GM19463 (cell line): ENCODE data around the gene DLG2.
"Not testable (repeated sequence)": the region's sequence is repeated elsewhere in the genome, so short reads cannot be mapped to it uniquely, and the experiment has no call there.

Source experiments
- ATAC-seq: cut with Tn5 transposase; IDR thresholded peaks from one replicate; pipeline ENCODE4 v1.9.1; 2021; ENCODE audit warnings: mild to moderate bottlenecking, moderate library complexity; ENCODE audit not compliant: unreplicated experiment

Gene DLG2

DNA sequence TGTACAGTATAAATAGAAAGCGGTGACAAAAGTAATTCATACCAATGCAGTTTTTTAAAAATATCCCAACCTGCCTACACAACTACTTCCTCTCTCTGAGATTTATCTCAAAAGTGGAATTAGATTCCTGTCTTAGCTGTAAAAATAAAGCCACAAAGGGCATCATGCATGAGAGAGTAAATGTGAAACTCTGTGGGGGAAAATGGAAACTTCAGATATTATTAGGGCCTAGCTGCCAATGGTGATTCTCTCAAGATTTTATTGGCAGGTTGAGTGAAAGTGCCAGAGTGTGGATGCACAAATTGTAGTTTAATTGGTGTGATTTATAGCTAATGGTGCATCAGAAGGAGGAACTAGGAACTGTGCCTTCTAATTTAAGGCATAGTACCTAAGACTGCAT lies 1984.0 kb downstream of the DLG2 start:
- no peak for ATAC-seq

DNA sequence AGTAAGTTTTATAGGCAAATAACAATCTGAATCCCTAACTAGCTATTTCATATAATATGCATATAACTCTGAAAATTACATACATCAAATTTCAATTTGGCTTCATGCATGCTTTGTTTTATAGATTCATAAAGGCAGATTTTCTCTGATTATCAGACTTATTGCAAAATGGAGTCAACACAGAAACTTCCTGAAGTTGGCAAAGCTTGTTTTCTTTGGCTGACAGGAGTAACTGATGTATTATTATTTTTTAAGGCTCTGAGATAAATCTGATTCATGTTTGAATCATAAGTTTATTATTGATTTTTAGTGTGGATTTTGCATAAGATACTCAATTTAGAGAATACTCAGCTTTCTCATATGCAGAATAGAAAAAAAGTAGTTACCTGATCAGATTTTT lies 1984.6 kb downstream of the DLG2 start:
- ATAC-seq, result no peak

DNA sequence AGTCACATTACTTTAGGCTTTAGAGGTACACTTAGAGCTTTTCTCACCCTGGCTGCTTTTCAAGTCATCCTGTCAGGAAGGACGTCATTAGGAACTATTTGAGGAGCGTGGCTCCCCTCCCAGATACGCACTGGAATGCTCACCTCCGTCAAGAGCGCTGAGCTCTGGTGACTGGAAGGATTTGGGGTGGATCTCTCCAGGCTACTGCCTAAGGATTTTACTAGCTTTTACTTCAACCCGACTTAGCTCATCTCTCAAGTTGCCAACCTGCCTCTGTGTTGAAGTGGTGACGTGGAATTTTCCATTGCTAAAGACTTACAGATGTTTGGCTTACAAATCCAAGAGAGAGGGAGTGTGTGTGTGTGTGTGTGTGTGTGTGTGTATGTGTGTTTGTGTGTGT lies 1985.6 kb downstream of the DLG2 start:
- no peak for ATAC-seq

DNA sequence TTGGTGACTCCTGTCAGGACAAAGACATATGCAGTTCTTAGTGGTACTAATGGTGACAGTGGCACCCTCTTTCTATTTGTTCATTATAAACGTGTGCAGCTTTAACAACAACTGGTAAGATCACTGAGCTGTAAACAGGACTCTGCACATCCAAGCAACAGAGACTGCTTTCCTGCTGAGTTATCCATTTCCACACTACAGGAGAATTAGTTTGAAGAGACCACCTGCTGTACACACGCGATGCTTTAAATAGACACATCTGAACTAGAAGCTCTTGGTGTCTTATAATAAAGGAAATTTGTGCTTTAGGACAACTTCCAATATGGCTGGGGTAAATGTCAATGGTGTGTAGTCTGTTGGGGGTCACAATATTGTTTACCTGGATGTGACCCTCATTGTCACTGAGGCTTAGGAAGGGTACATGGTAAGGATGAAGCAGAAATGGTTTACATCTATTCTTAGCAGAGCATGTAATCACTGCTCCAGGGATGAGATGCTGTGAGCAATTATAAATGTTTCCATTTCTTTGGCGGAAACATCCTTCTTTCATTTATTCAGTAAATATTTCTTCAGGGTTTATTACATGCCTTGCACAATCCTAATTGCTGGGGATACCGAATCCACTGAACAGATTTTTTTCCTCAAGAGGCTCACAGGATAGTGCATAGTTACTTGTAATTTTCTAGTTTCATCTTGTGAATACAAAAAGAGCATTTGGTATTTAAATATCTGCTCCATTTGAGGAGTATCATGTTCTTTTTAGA lies 1987.0 kb downstream of the DLG2 start:
- ATAC-seq, result no peak

DNA sequence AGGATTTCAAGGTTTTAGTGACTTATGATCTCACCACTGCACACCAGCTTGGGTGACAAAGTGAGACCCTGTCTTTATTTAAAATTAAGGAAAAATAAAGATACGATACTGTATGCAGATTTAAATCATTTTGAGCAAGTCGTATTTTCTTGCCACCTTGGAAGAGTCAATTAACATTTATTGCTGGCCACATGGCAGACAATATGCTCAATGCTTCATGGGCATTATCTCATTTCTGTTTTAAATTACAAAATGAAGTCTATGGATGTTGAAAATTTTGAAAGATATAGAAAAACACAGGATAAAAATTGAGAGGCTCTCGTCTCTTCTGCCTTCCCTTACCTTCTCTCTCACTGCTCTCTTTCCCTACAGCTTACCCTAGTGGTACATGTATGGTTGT lies 1992.0 kb downstream of the DLG2 start:
- ATAC-seq, result no peak

DNA sequence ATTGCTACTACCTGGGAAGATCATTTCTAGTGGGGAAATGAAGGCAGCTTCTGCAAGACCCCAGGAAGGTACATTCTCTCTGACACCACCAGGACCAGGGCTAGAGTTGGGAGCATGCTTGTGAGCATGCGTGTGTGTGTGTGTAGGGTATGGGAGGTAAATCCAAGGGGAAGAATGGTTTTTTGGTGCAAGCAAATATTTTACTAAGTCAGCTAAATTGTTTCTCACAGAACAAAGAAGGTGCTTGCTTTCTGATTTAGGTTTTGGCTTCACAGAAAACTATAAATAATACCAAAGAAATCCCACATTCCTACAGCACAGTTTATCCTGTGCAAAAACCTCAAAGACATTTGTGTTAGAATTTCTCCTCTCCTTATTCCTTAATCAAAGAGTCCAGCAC lies 1996.9 kb downstream of the DLG2 start:
- no peak for ATAC-seq

DNA sequence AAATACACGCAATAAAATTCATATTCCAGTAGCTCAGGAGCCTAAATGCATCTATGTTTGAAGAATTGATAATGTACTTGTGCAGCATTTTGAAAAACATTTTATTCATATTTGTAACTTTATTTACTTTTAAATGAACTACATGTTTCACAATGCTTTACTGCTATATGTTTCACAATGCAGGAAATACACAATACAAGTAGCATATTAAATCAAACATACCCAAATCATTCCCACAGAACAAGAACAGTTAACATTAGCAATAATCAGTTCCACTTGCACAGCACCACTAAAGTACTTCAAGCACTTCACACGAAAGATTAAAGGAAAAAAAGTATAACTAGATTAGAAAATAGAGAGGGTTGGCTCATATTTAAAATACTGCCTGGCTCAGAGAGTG lies 1997.4 kb downstream of the DLG2 start:
- no peak for ATAC-seq

DNA sequence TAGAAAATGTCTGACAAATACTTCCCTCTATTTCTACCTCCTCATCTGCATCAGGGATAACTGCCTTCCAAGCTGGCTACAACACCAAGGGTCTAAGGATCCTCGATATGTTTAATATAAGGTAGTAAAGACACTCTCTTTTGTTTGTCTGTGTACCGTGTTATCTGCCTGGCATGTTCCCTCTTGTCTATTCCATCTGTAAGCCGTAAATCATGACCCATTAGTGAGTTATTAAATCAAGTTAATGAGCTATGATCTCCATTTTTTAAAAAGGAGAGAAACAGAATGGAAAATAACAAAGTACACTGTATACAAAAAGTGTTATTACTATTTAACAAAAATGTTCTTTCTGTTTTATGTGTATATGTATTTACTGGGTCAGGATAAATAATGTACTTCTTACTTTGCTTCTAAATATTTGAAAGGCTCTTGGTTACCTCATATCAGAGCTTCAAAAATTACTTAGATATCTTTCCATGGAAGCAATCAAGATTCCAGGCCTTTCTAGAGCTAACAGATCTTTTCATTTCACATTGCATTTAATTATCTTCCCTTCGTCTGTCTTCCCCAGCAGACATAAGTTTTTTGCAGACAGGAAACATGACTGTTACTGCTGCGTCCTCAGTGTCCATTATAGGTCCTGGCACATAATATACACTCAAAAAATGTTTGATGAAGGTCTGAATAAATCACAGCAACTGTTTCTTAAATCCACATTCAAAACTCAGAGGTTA lies 1998.4 kb downstream of the DLG2 start:
- ATAC-seq, result no peak

DNA sequence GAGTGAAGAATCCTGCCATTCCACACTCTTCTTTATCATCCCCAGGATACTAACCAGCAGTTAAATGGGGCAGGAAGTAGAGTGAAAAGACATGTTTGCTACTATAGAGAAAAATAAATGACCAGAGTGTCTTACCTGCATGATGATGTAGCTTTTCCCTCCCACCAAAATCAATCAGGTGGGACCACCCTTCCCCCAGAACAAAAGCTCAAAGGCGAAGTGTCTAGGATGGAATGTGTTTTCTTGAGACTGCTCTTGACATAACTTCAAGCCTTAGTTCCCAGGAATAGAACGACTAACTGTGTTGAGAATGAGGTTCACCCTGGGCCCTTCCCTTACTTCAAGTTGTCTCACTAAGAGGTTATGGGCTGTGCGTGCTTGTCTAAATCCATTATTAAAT lies 2001.8 kb downstream of the DLG2 start:
- ATAC-seq, result no peak

DNA sequence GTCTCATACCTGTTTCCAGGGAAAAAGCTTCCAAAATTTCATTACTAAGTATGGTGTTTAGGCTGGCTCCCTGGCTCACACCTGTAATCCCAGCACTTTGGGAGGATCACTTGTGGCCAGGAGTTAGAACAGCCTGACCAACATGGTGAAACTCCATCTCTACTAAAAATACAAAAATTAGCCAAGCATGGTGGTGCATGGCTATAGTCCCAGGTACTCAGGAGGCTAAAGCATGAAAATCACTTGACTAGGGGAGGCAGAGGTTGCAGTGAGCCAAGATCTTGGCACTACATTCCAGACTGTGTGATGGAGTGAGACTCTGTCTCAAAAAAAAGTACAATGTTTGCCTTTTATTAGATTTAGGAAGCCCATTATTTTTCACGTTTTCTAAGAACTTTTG lies 2009.5 kb downstream of the DLG2 start:
- no peak for ATAC-seq

DNA sequence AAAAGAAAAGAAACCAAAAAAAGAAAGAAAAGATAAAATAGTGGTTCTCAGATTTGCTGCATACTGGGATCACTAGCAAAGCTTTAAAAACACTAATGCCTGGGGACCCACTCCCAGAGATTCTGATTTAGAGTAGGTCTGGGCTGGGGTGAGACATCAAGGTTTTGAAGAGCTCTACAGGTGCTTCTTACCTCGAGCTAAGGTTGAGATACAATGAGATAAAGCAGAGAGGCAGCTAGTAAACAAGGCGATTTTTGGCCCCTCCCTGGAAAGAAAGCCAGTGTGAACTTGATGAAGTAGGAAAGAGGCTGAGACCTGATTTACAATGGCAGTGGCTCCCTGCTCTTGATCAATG lies 2013.4 kb downstream of the DLG2 start:
- ATAC-seq, result no peak

DNA sequence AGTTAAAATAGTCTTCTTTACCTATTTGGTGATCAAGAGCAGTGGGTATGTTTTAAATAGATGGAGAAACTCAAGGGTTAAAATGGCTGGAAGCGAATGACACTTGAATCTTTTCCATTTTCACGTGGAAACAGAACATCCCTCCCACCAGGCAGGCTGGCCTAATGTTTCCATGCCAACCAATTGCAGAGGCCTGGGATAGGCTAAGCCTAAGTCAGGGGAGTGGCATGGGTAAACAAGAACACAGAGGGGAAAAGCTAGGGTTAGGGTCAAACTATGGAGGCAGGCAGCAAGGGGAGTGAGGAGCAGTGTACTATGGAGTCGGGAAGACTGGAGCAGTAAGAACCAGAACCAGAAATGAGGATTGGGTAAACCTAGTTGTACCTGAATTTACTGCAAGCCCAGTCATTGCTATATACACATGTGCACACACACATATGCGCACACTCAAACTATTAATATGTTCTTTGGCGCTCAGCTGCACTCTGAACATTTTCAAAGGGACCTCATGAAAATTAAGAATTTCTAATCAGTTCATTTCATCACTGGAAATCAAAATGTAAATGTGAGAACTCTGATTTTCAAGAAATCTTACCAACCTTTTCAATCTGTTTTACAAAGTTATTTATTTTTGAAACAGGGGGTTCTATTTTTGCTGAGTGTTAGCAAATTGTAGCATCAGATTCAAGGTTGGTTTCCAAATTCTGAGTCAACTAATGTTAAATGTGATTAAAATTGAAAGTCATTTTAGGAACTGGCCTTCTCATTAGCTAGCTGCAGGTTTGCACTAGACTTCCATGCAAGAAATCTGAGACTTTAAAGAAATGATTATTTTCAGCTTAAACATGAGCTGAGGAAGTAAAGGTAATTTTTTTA lies 2014.0 kb downstream of the DLG2 start:
- ATAC-seq, result peak; percentile 91

DNA sequence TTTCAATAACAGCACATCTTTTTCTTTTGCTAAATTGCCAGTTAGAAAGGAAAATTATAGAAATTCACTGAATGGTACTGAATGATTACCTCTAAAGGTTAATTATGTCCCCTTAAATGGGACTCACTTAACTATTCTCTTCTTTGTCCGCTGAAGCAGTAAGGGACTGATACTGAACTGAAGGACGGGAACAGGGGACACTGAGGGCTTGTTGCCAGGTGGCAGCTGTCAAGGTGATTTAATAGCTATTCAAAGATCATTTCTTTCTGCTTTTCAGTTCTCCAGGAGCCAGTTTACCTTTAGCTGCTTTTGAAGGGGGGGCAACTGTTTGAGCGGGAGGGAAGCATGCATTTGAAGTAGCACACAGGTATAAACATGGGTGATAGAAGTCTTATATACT lies 2015.5 kb downstream of the DLG2 start:
- ATAC-seq, result no peak

DNA sequence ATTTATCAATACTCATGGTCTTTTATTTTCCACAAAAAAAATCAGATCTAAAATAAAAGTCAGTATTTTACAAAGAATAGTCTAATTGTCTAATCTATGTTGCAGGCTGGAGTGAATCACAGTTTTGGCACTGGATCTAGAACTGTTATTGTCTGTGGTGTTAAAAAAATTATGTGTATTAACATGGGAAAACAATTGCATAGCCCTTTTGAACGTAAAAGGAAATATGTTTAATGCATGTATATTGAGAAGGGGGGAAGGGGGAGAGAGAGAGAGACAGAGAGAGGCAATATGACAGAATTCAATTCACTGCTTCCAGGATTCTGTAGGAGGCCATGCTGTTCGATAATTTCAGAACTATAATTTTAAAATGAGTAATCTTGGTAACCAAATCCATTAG lies 2016.1 kb downstream of the DLG2 start:
- ATAC-seq, result no peak

DNA sequence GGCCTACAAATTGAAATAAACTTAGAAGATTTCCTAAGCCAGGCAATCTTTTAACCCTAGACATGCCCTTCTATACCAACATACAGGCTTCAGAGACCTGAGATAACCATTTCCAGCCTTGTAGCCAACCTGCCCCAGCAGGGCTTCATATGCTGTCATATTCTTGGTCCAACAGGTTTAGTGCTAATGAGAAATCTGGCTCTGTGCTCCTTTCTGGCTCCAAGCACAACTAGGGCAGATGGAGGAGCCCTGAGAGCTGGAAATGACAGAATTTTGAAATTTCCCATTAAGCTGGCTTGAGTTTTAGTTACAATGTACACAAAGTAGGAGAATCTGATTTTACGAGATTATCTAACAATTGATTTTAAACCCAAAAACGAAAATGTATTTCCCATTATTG lies 2018.0 kb downstream of the DLG2 start:
- ATAC-seq, result no peak

DNA sequence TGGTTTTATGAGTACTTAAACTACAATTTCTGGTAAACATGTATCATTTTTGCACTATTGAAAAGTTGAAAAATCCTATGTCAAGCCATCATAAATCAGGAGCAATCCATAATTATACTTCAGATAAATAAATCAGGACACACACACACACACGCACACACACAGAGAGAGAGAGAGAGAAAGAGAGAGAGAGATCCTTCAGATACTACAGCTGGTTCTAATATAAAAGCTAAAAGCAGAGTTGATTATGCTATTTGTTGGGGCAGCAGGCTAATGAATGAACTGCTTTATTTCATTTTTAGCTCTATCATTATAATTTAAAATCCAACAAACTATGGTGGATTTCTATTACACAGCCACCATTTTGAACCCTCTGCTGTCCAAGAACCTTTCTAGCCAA lies 2018.6 kb downstream of the DLG2 start:
- no peak for ATAC-seq

DNA sequence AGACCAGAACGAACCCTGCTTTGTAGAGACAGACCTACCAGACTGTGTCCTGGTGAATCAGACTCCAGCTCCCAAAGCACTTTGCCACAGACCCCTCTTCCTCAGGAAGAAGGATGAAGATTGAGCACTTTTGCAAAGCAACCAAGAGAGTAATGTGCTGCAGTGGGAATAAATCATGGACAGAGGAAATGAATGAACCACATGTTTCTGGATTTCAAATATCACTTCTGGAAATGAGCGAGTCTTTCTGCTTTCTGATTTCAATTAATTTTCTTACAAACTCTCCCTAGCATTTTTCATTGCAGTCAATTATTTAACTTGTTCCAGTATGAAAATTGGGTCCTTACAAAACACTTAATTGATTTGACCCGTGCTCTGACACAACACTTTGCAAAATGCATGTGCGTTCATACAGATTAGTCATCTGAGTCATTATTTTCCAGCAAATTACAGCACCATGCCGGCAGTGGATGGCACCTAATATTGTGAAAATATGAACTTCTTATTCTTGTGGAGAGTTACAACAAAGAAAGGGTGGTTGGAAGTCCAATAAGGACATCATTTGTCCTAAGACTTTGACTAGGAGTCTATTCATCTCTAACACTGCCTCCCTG lies 2025.1 kb downstream of the DLG2 start:
- ATAC-seq, result no peak

DNA sequence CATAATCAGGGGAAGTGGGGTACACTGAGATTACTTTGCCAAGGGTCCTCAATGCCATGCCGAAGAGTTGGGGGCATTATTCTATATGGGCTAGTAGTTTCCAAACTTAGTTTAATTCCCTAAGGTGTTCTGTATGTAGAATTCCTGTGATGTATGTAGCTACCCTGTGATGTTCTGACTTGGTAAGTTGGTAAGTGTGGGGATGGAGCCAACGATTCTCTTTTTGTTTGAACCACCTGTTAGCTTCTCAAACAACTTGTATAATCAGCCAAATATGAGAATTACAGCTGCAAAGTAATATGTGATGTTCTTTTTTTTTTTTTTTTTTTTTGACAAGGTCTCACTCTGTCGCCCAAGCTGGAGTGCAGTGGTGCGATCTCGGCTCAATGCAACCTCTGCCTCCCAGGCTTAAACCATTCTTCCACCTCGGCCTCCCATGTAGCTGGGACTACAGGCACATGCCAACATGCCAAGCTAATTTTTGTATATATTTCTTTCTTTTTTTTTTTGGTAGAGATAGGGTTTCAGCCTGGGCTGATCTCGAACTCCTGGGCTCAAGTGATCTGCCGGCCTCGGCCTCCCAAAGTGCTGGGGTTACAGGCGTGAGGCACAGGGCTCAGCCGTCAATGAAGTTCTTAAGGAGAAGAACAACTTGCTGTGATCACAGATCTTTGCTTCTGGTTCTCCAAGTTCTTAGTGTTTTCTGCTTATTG lies 2025.8 kb downstream of the DLG2 start:
- no peak for ATAC-seq

DNA sequence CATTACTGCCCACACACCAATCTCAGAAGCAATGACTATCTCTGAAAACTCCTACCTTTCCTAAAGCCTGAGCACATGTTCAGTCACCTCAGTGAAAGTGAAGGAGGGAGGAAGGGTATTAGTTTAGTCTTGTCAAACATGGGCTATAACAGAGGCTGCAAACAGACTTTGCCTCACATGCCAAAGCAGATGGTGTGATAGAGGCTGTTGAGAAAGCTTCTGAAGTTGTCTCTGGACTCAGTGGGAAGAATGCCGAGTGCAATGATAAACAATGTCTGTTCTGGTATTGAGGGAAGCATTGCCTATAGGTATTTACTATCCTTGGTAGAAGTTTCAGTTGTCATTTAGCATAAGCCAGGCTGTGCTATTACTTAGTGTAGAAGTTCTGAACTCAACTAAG lies 2026.5 kb downstream of the DLG2 start:
- no peak for ATAC-seq

DNA sequence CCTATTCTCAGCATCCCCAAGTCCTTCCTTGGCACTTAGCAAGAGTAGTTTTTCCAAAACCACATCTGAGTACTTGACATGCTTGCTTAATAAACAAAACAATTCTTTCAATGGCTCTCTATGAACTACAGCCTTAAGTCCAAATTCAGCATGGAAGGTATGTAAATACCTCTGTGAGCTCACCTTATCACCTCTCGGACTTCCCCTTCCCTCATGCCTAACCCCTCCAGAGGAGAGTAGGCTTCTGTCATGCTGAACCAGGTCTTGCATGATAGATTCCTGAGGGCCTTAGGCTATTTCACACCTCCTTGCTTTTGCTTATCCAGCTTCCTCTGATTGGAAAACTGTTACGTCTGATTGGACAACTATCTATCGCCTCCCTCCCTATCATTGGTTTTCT lies 2028.1 kb downstream of the DLG2 start:
- no peak for ATAC-seq

DNA sequence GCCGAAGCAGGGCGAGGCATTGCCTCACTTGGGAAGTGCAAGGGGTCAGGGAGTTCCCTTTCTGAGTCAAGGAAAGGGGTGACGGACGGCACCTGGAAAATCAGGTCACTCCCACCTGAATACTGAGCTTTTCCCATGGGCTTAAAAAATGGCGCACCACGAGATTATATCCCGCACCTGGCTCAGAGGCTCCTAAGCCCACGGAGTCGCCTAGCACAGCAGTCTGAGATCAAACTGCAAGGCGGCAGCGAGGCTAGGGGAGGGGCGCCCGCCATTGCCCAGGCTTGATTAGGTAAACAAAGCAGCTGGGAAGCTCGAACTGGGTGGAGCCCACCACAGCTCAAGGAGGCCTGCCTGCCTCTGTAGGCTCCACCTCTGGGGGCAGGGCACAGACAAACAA lies 2039.3 kb downstream of the DLG2 start:
- ATAC-seq, result not testable (repeated sequence)
